Fibroblast of pulmonary artery (primary cell): ENCODE data around the gene OR10P1.

Experiments
- DNase-seq: peaks from one replicate; pipeline ENCODE4 v3.0.0-alpha.2; 2010; ENCODE audit warnings: low read depth
- H3K4me3 ChIP-seq: replicated peaks from 2 replicates; pipeline ENCODE4 v1.5.1; 2011; ENCODE audit warnings: low read depth, mild to moderate bottlenecking, control low read depth, low read length, moderate library complexity
- CTCF ChIP-seq: IDR thresholded peaks from 2 replicates; pipeline ENCODE4 v1.5.1; 2011; ENCODE audit warnings: mild to moderate bottlenecking, control low read depth, low read length, inconsistent platforms; ENCODE audit errors: missing control alignments

Gene OR10P1

GRCh38 chr12:55624056-55624455 lies 12.6 kb upstream of the OR10P1 start:
- no peak for DNase-seq
- no peak for TF ChIP-seq CTCF
- H3K4me3 ChIP-seq = no peak overlapping the region

GRCh38 chr12:55626154-55626553 lies 10.5 kb upstream of the OR10P1 start:
- no peak for TF ChIP-seq CTCF
- DNase-seq = no peak
- H3K4me3 ChIP-seq = no peak overlapping the region

- no peak for TF ChIP-seq CTCF
- H3K4me3 ChIP-seq = no peak overlapping the region
- no peak for DNase-seq
Measured at GRCh38 chr12:55629058-55629841, 7.4 kb upstream of the OR10P1 start.

- no peak overlapping the region for H3K4me3 ChIP-seq
- no peak for TF ChIP-seq CTCF
- DNase-seq = no peak
Measured at GRCh38 chr12:55631056-55631455, 5.6 kb upstream of the OR10P1 start.

GRCh38 chr12:55631733-55632132 lies 5.0 kb upstream of the OR10P1 start:
- DNase-seq = no peak
- H3K4me3 ChIP-seq = no peak overlapping the region
- TF ChIP-seq CTCF = no peak

- TF ChIP-seq CTCF = no peak
Measured at GRCh38 chr12:55633151-55633550, 3.5 kb upstream of the OR10P1 start.

GRCh38 chr12:55636116-55636655 lies 506 bp upstream of the OR10P1 start:
- TF ChIP-seq CTCF = no peak
- DNase-seq = no peak
- no peak overlapping the region for H3K4me3 ChIP-seq

More at GRCh38 chr12:55633151-55633550, 3.5 kb upstream of the OR10P1 start:
- no peak for DNase-seq
- H3K4me3 ChIP-seq = no peak overlapping the region
